Stromal cell of bone marrow (primary cell): ENCODE measurements around the gene ALPK1.
"Not testable (repeated sequence)": the region's sequence is repeated elsewhere in the genome, so short reads cannot be mapped to it uniquely, and the experiment has no call there.

ENCODE experiments used
- DNase-seq: peaks from one replicate; pipeline ENCODE4 v3.0.0-alpha.2; 2012; ENCODE audit warnings: low read depth

ALPK1 gene

DNA sequence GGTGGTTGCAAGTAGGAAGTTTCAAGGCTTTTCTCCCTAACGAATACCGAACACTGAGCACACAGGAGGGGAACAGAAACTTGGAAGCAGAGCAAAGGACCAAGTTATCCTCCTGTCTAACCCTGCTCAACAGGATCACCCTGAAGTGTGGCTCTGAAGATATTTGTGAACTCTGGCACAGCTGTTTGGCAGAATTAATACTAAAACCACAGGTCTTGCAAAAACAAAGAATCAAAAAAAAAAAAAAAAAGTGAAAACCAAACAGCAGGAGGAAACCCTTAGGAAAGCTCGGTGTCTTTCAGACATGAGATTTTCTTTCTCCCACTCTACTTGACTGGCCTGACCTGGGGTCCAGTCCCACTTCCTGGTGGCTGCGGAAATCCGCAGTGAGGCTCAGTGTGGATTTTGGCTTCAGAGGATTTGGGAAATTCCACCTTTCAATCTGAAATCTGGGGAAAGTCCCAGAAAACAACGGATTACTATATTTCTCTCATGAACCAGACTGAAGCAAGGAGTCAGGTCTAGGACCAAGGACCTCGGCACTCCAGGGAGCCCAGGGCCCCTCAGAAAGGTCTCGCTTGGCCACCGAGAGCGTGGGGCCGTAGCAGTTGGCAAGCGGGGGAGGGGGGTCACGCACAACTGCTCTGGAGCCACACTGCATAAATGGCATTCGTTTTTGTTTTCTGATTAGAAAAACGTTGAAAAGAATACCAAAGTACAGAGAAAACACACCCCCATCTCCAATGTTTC lies 12.3 kb upstream of the ALPK1 start:
- no peak for DNase-seq

DNA sequence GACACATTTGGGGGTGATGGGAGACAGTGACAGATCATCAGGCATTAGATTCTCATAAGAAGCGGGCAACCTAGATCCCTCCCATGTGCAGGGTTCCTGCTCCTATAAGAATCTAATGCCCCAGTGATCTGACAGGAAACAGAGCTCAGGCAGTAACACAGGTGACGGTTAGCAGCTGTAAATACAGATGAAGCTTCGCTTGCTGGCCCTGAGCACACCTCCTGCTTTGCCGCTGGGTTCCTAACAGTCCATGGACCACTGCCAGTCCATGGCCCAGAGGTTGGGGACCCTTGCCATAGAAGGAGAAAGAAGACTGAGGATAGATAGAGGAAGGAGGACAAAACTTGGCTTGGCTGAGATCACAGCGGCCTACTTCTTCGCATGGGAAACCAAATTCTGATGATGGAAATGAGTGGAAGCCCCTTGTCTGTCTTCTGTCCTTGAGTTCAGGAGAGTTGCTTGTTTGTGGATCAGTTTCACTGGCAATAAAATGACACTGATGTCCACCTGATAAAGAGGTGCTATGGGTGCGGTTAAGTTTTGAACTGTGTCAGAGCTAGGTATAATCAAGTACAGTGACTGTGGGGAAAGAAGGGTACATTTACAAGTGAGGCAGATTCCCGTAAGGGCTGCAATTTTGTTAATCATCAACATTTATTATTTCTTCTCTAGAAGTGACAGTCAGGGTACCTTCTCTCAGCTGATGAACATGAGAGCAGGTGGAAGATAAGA lies 9.7 kb upstream of the ALPK1 start:
- no peak for DNase-seq

DNA sequence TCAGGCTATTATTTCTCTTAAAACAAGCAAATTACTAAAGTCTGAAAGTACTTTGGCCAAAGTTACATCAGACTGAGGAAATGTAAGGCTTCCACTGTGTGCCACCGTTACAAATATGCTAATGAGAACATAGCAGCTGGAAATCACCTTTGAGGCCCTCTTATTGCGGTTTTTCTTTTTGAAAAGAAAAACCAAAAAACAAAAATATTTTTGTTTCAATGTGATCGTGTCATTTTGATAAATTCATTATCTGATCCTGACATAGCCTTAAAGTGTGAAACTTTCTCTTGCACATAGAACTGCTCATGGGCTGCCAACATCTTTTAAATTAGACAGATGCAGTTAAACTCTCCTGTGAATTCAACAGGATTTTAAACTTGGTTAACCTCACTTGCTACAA lies 8.7 kb upstream of the ALPK1 start:
- no peak for DNase-seq

DNA sequence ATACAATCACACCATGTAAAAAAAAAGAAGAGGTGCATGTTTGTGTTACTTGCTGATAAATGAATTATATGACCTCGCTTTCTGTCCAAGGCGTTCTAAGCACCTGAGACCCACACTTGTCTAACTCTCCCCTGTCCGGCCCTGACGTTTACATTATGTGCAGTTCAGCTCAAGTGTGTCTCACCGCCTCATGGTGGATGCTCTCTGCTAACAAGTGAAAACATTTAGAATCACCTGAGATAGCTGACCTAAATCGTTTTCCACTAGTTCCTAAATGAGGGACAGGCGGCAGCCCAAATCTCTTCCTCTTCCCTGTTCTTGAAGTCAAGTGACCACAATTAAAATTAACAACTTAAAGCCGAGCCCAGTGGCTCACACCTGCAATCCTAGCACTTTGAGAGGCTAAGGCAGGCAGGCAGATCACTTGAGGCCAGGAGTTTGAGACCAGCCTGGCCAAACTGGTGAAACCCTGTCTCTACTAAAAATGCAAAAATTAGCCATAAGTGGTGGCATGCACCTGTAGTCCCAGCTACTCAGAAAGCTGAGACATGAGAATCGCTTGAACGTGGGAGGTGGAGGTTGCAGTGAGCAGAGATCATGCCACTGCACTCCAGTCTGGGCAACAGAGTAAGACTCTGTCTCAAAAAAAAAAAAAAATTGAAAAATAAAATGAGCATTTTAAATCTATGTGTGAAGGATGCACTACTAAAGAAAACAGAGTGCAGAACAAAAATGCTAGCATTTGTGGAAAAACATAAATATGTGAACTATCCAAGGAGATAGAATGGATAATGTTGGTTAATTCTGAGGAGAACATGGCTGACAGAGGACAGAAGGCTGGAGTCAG lies 7.5 kb upstream of the ALPK1 start:
- no peak for DNase-seq

DNA sequence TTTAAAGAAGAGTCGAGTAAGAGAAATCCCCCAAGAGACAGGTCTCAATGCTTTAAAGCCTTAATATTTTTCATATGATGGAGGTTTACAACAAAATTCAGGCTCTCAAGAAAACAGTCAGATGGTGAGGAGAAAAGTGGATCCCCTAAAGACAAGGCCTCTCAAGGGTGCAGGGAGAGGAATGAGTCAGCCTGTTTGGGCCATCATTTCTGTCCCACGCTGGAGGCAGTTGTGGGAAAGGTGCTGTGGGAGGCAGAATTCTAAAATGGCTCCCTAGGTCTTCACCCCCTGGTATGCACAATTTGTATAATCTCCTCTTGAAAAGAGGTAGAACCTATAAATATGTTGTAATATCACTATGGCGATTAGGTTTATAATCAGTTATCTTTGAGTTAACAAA lies 6.8 kb upstream of the ALPK1 start:
- no peak for DNase-seq

DNA sequence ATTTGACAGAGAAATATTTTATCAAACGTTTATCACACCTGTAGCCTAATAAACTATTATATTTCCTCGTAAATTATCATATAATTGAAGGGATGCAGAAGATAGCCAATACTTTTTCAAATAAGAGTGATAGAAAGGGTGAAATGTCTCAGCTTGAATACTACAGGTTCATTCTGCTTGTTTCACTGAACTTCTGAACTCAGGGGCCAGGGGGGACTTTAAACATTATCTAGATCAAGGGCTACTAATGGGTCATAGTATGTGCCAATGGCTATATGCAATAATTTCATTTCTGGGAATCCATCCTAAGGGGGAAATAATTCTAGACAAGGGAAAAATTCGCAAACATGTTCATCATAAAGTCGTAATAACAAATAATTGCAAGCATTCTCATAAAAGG lies 2.6 kb downstream of the ALPK1 start:
- DNase-seq = no peak

DNA sequence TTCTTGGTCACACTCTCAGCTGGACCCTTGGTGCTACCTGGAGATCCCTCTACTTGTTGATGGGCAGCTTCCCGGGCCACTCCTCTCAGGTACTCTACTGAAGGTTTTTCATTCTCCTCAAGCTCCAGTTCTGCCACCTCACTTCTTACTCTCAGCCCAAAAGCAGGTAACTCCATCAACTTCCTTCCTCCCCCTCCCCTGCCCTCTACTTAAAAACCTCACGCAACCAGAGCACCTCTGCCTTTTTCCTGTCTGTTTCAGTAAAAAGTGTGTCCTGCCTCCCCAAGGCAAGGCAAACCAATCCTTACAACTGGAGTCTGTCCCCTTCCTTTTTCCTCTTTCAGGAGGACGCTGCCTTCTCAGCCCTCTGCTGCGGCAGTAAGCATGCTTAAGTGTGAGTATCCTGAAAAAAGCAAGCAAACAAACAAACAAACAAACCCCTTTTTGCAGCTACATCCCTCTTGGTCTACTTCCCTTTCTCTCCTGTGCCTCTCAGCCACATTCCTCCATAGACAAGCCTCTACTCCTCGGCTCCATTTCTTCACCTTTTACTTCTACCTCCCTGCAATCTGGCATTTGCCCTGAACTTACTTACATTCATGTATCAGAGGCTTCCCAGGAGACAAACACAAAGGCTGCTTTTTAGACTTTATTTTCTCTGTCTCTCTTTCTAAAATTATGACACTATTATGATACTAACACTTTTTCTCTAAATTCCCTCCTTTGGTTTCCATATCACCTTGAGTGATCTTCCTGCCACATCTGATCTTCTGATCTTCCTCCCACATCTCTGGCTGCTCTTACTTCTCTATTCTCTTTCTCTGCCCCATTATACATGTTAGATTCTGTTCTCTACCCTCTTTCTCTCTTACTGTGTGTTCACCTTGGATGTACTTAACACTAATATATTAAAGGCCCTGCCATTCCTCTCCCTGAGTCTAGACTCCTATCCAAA lies 5.4 kb downstream of the ALPK1 start:
- no peak for DNase-seq

DNA sequence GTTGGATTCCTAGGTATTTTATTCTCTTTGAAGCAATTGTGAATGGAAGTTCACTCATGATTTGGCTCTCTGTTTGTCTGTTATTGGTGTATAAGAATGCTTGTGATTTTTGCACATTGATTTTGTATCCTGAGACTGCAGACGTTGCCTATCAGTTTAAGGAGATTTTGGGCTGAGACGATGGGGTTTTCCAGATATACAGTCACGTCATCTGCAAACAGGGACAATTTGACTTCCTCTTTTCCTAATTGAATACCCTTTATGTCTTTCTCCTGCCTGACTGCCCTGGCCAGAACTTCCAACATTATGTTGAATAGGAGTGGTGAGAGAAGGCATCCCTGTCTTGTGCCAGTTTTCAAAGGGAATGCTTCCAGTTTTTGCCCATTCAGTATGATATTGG lies 8.3 kb downstream of the ALPK1 start:
- DNase-seq = not testable (repeated sequence)

DNA sequence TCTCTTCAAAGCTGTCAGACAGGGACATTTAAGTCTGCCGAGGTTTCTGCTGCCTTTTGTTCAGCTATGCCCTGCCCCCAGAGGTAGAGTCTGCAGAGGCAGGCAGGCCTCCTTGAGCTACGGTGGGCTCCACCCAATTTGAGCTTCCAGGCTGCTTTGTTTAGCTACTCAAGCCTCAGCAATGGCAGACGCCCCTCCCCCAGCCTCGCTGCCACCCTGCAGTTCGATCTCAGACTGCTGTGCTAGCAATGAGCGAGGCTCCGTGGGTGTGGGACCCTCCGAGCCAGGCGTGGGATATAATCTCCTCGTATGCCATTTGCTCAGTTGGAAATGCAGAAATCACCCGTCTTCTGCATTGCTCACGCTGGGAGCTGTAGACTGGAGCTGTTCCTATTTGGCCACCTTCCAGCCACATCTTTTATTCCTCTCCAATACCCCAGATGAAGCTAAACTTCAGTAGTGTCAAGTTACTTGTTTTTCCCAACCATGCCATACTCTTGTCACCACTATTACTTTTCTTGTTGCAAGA lies 12.2 kb downstream of the ALPK1 start:
- DNase-seq = not testable (repeated sequence)

DNA sequence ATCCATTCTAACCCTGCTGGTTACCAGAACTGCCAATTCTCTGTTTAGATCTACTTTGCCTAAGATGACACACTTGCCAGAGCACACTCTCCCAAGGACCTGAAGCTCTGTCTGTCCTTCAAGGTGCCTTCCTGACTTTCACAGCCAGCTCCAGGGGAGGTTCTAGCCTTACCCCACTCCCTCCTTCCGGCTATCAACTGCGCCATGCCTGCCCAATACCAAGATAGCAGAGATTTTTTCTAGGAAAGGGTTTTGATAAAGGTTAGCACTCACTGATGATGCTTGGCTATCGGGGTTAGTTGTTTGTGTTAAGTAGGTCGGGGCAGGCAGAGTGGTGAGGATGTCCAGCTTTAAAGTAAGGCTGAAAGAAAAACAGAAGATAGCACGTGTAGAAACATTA lies 14.3 kb downstream of the ALPK1 start:
- DNase-seq = no peak

DNA sequence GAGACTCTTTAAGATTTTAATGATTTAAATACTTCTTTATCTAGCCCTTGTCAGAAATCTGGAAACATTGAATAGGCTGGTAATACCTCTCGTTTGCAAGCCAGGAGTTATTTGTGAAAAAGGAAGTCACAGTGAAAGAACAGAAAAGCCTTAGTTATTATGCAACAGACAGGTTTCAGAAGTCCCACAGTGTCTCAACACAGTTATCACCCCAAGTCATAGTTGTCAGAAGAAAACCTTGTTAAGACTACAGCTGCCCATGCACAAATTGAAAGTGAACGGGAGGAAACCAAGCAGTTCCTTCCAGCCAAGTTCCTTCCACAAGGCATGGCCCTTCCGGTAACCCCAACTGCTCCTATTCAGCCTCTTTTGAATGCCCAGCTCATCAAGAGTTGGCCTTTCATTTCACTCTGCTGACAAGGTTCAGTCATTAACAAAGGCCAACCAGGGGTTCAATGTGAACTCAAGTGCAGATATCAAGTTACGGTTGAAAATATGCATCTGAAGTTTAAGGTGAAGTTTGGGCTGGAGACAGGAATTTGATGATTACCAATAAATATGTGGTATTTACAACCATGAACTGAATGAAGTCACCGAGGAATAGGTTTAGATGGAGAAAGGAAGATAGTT lies 15.6 kb downstream of the ALPK1 start:
- DNase-seq = no peak

DNA sequence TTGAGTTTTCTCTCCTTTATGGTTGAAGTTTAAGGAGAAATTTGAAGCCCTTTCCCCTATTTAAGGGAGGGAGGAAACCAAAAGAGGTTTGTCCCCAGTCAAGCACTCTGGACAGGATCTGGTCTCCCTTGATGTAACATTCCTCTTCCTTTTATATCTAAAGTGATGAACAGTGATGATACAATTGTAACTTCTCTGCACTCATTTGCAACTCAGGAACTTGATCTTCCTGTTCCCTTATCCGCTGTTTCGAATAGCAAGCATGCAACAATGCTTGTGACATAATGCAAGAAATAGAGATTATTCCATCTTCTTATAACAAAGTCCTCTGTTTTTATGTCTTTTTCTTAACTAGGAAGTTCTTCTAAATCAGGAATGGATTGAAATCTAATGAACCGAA lies 18.3 kb downstream of the ALPK1 start:
- DNase-seq = no peak

DNA sequence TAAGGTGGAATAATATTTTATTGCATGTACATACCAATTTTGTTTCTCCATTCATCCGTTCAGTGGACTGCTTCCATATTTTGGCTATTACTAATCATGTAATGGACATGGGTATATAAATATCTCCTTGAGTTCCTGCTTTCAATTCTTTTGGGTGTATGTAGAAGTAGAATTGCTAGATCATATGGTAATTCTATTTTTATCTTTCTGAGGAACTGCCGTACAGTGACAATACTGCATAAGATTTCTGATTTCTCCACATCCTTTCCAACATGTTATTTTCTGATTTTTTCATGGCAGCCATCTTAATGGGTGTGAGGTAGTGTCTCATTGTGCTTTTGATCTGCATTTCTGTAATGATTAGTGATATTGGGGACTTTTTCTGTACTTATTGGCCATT lies 19.2 kb downstream of the ALPK1 start:
- DNase-seq = no peak

DNA sequence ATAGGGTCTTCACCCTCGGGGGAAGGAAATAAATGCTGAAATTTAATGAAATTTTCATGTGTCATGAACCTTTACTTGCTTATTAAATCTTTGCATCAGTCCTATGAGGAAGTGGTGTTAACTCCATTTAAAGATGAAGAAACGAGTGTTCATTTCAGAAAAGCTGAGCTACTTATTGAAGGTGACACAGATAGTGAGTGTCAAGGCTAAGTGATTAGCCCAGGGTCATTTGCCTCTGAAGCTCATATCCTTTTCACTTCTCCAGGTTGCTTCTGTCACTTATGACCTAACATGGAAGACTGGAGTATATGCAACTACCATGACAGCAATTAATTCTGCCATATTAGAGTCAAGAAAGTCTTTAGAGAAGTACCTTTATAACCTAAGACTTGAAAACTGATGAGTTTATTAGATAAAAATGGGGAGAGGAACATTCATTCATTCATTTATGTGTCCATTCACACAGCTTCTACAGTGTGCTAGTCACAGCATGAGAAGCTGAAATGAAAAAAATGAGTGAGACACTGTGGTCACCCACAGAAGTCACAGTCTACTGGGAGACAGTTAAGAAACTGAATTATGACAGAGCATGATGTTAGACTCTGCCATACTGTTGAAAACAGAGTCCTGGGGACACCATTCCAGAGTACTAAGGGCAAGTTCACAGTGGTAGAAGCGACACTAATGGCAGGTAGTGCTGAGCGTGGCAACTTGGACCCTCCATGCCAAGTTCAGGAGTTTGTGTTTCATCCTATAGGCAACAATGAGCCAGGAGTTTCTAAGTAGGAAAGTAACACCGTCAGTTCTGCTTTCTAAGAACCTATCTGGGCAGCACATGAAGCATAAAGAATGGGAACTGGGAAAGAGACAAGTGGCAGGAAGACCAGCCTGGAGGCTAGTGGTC lies 21.3 kb downstream of the ALPK1 start:
- no peak for DNase-seq

DNA sequence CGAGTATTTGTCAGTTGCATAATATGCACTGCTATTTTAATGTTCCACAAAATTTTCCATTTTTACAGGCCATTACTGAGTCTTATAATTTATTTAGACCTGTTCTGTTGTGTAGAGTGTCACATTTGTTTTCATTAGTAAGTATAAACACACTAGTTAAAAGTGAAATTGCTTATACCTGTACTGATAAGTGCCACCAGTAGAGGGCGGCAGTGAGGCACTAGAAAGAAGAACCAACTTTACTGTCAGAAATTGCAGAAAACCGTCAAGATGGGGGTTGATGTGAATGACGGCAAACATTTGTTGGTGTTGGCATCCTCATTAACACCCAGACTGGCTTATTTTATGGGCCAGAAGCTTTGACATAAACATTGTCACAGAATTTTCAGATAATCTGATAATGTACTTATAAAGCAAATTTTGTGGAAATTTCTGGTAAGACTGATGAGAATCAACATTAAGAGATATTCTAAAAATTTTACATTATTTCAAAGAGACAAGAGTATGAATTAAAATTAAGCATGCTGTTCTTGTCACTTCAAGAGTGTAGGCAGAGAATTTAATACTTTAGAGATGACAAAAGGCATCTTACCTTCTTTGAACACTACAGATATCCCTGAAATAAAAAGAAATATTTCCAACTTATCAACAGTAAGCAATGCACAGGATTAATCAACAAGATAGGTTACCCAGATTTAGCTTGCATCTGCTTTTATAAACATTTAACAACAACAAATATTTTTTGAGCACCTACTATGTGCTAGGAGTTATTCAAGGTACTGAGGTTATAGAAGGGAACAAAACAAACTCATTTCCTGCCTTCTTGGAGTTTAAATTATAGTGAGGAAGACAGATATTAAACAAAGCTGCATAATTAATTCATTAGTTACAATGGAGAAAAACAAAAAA lies 24.9 kb downstream of the ALPK1 start:
- peak; percentile 33 for DNase-seq

DNA sequence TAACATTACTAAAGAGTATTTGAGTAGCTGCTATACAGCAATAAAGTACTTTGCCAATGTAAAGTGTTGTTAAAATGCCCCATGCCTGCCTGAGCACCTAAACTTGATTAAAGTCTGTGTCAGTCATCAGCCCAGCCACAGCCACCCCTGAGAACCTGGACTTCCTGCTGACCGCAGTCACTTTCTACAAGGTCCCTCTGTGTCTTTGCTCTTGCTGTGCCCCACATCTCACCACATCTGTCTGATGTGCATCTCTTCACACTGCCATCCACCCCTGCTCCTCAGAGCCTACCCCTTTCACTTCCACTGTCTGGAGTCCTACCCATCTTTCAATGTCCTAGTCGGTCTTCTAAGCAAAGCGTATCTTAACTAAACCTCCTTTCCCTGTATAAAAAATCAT lies 25.7 kb downstream of the ALPK1 start:
- no peak for DNase-seq

DNA sequence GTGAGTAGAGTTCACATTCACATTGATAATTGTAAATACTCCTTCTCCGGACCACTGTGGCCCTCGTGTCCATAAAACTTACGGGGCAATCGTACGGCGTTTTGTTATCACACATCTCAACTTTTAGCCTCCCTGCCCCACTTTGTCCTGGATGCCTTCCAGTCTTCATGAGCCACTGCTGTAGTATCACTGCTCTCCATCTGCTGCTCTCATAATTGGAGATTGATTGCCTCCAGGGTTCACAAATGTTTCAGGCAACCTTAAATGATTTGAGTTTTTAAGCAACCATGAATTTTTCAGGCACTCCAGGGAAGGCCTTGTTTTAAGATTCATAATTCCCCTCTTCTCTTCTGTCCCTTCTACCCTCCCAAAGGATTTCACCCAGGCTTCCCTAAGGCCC lies 28.4 kb downstream of the ALPK1 start:
- DNase-seq = no peak

DNA sequence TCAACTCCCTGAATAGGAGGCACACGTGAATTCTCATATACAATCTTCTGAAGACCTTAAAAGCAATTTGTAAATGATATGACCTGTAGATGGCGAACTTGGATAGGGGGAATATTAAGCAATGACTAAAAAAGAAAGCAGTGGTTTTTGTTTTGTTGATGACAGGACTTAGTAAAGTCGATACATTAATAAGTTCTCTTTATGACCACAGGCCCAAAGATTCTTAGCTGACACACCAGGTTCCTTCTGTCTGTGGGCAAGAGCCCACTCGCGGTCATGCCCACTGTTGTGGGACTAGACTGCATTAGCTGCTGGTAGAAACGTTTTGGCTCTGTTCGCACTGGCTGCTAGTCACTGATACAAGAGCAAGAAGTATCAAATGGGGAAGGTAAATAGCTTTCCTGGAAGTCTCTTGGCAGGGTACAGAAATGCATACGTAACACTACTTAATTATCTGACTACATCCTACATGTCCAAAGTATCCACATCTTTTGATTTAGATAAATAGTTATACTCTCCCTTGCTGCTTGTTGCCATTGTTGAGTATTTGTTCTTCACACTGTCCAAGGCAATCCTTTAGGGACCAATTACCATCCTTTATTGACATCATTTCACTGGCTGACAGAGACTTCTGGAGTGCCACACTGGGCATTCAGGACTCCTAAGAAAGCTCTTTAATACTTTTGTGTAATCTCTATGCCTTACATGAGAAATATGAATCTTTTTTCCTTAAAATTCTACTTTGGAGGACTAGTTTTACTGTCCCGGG lies 31.0 kb downstream of the ALPK1 start:
- DNase-seq = peak; percentile 43
